HG03558 (cell line): ENCODE data around the gene ZCCHC24.

ENCODE experiments used
- ATAC-seq: cut with Tn5 transposase; IDR thresholded peaks from one replicate; pipeline ENCODE4 v1.9.1; 2021; ENCODE audit warnings: moderate number of reproducible peaks; ENCODE audit not compliant: unreplicated experiment; ENCODE audit errors: extremely low read depth

ZCCHC24 gene

DNA sequence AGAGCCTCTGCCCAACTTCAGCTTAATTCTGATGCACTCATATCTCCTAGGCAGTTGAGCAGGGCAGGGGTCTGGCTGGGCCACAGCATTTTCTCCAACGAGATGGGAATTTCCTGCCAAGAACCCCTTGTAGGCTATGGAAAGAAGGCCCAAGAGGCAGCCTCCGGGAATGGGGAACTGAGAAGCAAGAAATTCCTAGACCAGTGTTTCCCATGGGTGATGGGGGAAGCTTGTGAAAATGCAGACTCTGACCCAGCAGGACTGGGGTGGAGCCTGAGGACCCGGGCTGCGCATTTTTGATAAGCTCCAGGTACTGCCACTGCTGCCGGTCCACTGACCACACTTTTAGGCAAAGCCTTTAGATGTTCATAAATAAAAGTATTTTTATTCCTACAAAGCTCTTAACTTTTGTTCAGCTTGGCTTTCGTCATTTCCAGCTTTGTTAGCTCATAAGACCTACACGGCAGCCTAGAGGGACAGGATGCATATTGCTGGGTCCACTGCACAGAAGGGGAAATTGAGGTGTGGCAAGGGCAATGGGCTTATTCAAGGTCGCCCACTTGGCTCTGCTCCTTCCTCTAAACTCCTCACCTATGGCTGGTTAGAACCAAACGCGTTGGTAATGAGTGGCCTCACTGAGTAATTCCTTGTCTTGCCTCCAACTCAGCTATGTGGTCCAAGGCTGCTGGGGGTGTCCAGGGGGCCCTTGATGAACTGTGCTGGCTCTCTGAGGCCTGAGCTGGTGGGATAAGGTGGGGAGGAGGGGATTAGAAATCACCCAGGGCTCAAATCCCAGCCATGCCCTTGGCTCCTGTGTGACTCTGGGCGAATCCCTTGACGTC, 29.5 kb downstream of the ZCCHC24 start:
- ATAC-seq, result no peak

DNA sequence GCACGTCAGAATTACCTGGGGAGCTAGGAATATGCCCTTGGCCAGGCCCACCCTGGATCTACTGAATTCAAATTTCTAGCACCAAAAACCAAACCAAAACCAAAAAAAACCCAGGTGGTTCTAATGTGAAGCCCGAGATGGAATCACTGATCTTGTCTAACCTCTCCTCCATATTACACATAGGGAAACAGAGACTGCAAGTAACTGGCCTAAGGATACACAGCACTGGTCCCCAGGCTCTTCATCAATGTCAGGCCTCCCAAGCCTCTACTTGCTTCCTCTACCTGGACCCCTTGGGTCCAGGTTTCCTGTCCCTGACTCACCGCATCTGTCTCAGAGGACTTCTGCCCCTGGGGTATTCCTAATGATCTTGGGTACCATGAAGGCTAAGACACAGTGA, 30.7 kb downstream of the ZCCHC24 start:
- no peak for ATAC-seq

DNA sequence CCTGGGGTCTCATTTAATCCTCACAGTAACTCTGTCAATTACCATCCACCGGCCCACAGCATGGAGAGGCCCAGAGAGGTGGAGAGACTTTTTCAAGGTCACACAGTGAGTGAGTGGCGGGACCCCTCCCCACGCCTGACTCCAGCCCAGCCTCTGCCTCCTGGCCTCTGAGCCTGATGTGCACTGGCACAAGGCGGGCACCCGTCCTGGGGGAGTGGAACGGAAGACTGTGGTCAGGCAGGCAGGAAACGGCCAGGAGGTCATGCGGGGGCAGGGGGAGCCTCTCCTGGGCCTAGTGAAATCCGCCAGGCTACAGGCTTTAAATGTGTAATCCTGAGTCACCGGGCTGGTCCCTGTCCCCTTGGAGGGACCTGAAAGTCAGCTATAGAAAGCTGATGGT, 32.2 kb downstream of the ZCCHC24 start:
- ATAC-seq, result no peak

DNA sequence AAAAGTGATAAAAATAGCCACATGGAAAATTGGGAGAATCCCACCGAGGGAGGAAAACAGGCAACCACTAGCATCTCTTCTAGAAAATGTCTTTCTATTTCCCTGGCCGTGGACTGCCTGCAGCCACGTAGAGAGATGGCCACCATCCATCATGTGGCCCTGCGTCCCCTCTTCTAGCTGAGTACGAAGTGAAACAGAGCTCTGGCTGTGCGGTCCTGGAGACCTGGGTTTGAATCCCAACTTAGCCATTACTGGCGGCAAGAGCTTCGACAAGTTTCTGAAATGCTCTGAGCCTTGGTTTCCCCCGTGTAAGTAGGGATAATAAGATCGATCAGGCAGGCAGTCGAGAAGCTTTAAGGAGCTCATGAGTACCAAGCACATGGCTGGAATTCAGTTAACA, 32.9 kb downstream of the ZCCHC24 start:
- no peak for ATAC-seq

DNA sequence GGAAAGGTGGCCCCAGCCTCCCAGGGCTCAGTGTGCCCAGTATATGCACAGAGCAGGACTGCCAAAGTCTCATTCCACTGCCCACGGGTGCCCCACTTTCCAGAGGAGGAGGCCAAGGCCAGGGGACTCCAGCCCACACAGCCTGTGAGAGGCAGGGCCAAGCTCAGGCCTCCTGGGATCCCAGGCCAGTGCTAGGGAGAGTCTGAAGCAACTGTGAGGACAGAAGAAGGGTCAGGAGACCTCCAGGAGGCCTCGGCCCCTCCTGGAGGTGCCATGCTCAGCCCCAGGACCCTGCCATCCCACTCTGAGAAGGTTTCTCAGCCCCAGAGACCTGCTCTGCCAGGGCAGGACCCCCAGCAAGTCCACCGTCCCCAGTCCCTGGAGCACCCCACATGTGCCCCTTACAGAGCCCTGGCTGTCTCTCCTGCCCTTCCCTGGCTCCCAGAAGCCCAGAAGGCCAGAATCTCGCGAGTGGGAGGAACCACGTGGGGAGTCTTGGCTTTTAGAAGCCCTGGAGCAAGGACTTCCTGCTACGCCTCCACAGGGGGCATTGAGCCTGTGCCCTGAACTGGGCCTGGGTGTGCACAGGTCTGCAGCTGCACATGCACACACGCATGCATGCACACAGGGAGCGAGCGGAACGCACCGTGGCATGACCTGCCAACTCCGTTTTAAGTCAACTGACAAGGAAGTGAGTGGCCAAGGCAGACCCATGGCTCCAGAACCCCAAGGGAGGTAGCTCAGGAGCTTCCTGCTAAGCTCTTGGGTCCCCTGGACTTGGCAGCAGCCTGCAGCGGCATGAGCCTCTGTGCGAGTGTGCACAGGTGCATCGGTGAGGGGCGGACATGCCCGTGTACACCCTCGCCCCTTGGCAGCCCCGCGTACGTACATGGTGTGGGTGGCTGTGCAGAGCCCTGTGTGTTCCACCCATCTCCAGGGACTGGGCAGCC, 33.6 kb downstream of the ZCCHC24 start:
- ATAC-seq, result no peak

DNA sequence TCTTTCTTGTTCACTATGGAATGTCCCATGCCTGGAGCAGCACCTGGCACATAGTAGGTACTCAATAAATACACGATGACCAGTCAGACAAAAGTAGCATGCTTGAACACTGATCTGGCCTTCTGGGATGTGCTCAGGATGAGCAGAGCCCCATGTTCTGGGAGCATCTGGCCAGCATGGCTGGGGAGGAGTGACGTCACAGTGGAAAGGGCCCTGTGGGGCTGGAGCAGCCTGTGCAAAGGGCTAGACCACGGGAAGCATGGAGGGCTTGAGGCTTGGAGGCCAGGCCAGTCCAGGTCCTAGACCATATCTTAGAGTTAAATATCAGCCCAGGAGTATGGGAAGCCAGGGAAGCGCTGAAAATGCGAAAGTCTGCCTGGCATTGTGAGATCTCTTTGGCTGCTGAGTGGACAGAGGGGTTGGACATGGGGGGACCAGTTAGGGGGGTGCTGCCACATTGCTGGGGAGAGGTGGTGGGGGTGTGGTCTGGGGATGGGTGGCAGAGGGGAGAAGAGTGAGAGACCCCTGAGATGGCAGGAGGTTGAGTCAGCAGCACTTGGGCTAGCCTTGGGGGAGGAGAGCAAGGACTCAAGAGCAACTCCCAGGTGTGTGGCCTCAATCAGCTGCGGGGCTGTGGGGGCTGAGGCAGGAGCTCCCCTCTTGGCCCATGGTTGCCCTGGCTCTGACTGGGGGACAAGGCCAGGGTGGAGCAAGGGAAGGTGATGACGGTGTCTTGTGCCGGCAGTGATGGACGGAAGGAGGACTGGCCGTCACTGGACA, 34.9 kb downstream of the ZCCHC24 start:
- no peak for ATAC-seq

DNA sequence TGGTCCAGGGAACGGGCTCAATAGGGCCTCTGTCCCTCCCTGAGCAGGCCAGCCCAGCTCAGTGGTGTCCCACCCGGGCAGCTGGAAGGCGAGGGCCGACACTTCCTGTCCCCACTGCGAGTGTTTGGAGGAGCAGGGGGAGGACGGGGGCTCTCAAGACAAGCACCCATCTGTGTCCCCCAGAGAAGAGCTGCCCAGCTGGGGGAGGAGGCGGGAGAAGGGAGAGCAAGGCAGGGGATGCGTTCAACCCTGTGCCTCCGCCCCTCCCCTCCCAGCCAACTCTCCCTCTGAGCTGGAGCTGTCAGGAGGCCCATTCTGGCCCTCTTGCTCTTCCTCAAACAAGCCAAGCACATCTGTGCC, 35.7 kb downstream of the ZCCHC24 start:
- ATAC-seq, result no peak

DNA sequence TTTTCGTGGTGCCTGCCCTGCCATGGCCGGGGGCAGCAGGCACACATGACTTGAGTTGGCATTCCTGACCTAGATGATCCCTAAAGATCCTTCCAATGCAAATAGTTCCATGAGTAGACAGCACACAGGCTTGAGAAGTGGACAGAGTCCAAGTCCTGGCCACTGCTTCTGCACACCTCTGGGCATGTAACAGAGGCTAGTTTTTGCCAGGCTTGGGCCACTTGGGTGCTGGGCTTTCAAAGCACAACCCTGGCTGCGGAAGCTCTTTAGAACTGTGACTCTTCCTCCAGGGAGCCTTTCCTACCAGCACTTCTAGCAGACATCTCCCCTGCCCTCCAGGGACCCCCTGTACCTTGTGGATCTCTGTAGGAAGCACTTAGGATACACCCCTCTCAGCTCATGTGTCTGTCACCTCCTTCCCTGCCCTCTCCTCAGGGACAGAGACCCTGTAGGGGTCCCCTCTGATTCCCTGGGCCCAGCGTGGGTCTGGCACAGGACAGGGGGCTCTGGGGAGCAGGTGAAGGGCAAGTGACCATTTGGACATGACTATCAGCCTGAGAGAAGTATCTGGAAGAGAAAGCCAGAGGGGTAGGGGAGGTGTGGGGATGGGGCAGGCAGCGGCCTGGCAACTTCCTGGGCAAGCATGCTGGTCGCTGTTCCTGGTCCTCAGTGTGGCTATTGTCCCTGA, 36.2 kb downstream of the ZCCHC24 start:
- no peak for ATAC-seq

DNA sequence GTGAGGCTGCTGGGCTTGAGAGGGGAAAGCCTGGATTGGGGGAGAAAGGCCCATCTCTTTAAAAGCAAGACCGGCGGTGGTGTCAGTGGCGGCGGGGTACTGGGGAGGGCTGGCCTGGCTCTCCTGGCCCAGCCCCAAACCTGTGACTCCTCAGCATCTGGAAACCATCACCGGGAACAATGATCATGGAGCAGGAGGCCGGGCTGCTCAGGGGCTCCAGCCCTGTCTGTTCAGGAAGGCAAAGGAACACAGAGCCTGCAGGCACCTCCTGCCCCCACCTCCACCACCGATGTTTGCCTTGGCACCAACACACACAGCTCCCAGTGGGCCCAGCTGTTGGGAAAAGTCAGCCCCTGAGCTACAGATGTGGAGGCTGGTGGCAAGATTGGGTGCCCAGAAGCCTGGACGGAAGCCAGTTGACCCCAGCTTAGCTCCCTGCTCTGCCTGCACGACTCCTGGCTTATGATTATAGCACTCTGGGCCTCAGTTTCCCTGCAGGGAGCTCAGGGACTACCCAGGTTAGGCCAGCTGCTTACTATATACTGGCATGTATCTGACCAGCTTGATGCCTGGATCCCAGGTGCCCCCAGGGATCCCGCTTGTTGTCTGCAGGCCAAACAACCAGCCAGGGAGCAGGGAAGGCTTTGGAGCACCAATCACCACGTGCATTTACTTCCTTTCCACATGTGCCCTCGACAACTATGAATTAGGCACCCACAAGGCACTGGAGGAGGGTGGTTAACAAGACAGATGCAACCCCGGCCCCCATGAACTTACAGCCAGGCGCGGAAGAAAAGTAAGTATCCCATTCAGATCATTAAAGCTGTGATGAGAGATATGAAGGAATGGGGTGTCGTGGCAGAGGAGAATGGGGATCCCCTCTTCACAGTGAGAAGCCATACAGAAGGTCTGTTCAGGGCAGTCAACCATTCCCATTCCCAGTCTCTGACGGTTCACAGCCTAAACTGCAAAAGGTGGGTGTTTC, 37.3 kb downstream of the ZCCHC24 start:
- ATAC-seq, result no peak

DNA sequence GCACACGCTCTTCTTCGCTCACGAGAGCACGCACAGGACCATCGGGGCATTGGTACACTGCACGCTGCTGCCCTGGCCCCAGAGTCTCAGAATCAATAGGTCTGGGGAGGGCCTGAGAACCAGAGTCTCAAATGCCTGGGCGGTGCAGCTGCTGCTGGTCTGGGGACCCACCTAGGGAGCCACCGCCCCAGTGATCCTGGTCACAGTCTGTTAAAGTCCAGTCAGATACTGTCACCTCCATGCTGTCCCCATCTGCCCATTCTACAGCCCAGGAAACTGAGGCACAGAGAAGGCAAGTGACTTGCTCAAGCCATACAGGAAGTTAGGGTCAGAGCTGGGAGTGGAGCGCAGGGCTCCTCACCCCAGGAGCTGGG, 38.0 kb downstream of the ZCCHC24 start:
- ATAC-seq, result no peak

DNA sequence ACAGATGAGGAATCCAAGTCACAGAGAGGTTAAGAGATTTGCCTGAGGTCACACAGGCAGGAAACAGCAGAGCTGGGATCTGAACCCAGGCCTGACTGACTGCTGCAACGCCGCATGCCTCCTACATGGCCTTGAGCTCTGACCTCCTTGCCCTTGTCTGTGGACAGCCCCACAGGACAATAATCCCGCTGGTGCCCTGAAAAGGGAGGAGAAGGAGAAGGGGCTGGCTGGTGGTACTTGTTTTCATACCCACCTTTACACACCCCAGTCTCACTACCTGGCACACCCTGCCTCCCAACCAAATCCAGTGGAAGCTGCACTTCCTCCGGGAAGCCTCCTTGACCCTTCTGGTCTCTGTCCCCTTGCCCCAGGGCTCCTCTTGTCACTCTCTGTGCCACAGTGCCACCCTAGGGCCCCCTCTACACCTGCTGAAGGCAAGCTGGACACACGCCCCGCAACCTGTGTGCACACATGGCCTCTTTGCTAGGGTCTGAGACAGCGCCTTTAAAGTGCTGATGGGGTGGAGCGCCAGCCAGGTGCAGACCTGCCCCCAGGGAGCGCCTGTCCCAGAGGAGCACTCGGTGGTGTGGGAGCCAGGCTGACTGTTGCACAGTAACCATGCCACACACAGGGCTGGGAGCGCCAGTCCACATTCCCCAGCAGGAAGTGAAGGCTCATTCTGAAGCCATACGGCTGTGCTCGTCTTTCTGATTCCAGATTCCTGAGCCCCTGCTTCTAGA, 38.6 kb downstream of the ZCCHC24 start:
- no peak for ATAC-seq

DNA sequence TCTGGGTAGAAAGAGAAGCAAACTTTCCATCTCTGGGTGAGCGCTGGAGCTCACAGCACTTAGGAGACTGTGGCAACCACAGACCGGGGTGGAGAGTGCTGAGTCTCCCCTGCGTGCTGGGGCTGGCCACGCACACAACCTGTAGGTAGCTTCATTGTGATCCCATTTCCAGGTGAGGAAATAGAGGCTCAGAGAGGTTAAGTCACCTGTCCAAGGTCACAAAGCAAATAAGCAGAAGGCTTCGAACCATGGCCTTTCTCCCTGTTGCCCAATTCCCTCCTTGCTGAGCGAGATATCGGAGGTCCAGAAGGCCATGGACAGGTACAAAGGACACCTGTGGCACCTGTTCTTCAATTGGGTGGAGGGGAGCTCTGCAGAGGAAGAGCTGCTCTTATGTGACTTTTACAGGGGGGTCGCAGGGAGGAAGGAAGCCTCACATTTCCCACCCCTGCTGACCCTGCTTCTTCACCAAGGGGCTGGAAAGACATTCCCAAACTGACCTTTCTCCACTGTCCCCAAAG, 39.4 kb downstream of the ZCCHC24 start:
- no peak for ATAC-seq

DNA sequence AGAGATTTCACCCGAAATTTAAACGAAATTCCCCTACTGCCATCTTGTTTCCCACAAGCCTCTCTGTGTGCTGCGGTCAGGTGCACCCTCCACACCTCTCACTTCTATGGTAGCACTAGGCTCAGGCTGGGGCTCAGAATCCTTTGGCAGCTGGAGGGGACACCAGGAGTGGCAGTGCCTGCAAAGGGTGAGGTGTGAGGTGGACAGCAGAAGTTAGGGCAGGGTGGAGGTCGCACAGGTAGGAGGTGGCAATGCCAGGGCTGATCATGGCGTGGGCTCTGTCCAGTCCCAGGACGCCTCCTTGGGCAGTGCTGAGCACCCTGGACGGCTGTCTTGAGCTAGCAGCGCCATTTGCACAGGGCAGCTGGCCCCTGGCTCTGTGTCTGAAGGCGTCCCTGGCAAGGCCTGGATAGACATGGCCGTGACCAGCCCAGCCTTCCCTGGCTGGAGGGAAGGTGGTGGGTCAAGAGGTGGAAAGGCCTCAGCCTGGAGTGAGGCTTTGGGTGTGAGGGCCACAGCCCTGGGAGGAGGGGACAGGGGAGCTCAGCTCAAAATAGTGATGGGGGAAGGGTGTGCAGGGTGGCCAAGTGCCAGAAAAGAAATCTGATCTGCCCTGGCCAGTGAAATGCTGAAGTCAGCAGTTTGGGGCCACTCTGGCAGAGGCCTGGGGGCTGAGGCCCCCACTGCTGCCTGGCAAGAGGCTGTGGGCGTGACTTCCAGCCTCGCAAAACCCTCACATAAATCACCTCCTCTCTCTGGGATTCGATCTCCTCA, 40.0 kb downstream of the ZCCHC24 start:
- ATAC-seq, result no peak

DNA sequence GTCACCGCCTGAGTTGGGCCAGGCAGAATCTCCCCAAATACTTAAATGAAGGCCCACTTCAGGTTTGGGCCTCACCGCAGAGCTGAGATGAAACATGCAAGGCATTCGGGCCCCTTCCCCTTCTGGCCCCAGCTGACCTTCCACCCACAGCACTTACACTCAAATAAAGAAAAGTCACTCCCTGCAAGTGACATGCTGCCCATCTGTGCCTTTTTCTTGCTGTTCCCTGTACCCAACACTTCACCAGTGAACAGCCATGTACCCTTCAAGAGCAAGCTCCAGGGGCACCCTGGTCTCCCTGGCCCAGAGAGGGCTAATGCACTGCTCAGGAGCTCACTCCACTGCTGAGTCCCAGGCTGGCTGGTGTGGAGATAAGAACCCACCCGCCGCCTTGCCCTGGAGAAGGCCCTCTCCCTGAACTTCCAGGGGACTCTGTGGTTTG, 40.7 kb downstream of the ZCCHC24 start:
- ATAC-seq, result no peak

DNA sequence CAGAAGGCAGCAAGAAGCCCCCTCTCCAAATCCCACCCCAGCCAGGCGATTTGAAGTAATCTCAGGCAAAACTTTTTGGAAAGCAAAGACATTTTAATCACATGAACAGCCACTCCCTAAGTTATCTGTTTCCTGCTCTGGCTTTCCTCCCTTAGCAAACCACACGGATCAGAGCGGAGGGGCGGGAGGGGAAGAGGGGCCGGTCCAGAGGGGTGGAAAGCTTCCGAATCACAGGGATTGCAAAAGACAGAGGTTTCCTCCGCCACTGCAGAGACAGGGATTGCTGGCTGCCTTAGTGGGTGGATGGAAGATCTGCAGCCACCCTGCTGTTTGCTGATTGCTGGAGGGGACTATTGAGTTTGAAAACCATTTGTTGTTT, 41.2 kb downstream of the ZCCHC24 start:
- no peak for ATAC-seq

DNA sequence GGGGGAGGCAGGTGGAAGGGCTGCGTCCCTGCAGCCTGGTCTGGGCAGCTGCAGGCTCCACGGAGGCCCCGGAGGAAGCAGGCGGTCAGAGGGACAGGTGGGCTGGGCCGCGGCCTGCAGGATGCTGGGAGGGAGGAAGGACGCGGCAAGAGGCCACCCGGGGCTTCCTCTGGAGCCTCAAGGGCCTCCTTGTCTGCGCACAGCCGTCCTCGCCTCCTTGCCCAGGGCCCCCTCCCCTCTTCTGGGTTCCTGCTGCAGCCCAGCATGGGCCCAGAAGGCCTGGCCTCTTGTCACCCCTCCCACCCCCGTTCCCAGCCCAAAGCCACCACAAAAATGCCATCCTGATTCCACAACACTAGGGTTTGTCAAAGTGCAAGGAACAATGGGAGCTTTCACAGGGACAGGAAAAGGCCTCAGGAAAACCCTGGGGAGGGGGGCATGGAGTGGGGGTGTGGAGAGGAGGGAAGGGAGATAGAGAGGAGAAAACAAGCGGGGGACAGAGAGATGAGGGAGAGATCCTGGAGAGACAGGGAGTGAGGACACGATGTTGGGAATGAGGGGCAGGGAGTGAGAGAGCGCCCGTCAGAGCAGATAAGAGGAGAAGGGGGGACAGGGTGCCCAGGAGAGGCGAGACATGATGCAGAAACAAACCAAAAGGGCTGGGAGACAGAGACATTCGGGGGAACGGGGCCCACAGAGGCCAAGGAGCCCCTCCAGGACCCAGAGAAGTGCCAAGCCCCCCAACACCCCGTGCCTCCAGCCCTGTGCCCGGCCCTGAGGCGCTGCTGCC, 41.8 kb downstream of the ZCCHC24 start:
- ATAC-seq, result no peak

DNA sequence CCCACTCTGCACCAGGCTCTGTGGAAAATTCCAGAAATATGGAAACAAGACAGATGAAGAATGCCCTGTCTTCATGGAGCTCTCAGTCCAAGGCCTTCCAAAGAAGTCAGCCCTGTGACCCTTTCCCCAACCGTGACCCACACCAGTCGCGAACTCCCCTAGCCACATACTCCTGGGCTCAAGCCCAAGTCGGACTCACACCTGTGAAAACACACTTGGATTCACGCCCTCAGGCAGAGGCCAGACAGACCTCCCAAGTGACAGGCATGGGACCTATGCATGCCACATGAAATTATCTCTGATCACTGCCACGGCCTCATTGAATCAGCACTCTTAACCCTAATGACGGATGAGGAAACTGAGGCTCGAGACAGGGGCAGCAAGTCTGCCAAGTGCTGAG, 42.5 kb downstream of the ZCCHC24 start:
- ATAC-seq, result no peak
